AG10803 (cell line): Measurements from ENCODE around the gene BMP2K.

Experiments used
- DNase-seq: peaks from one replicate; pipeline ENCODE4 v3.0.0; 2010; ENCODE audit warnings: low read depth
- H3K4me3 ChIP-seq: 2 replicates; pipeline ENCODE4 v1.5.1; 2011; ENCODE audit warnings: mild to moderate bottlenecking, low read length, control low read depth
- CTCF ChIP-seq: conservative IDR thresholded peaks from 2 replicates; pipeline ENCODE4 v1.5.1; 2011; ENCODE audit warnings: mild to moderate bottlenecking, low read length, control low read depth, inconsistent platforms

BMP2K gene

GRCh38 chr4:78926826-78927225 lies 150.7 kb downstream of the BMP2K start:
- H3K4me3 ChIP-seq: no peak overlapping the region
- DNase-seq: no peak
- TF ChIP-seq CTCF: no peak

- no peak for DNase-seq
- H3K4me3 ChIP-seq: no peak overlapping the region
- no peak for TF ChIP-seq CTCF
Measured at GRCh38 chr4:78928835-78929234, 152.7 kb downstream of the BMP2K start.

- no peak for DNase-seq
- TF ChIP-seq CTCF: no peak
- no peak overlapping the region for H3K4me3 ChIP-seq
Measured at GRCh38 chr4:78930016-78930629, 154.0 kb downstream of the BMP2K start.

GRCh38 chr4:78936989-78937388 lies 160.8 kb downstream of the BMP2K start:
- TF ChIP-seq CTCF: no peak
- no peak overlapping the region for H3K4me3 ChIP-seq
- no peak for DNase-seq

- no peak for TF ChIP-seq CTCF
- peak; percentile 28 for DNase-seq
- no peak overlapping the region for H3K4me3 ChIP-seq
Measured at GRCh38 chr4:78937837-78938236, 161.7 kb downstream of the BMP2K start.

- peak; percentile 12 for DNase-seq
- H3K4me3 ChIP-seq: peak overlapping the region; percentile 89
- no peak for TF ChIP-seq CTCF
Measured at GRCh38 chr4:78938474-78938867, 162.3 kb downstream of the BMP2K start.

GRCh38 chr4:78938868-78939666 lies 162.9 kb downstream of the BMP2K start, which contains the start of gene PAQR3:
Gene PAQR3, minus strand, starts transcription at chr4:78939438. Its CDS starts 214 bp downstream, at chr4:78939224.
- H3K4me3 ChIP-seq: peak within 1 kb of the TSS; percentile 89
- no peak for TF ChIP-seq CTCF
- peak; percentile 76 for DNase-seq
